H1 (cell line): ENCODE measurements around the gene AFTPH. TPM values are rescaled to one million over a fixed set of nuclear protein-coding genes. Genes with fewer than 3 reads are reported as not detected.

Source experiments
- CTCF ChIA-PET: fragments of 300-600 bp; sonication (Branson Sonifier 250); formaldehyde crosslinking; loops from one replicate; lab custom pipeline; 2021; ENCODE audit not compliant: partially characterized antibody; lab: Charles Lee
- POLR2A ChIA-PET: fragments of 300-600 bp; sonication (Branson Sonifier 250); formaldehyde crosslinking; loops from one replicate; lab custom pipeline; 2021; ENCODE audit warnings: inconsistent platforms; ENCODE audit not compliant: partially characterized antibody; lab: Charles Lee
- DNase-seq, 2 experiments: peaks; one replicate each; pipeline versions ENCODE4 v3.0.0 to v3.0.0-alpha.2; 2010 to 2022; ENCODE audit warnings: low spot score in 2 of 2, low read depth in 1 of 2, mixed read lengths in 1 of 2
- FAIRE-seq: peaks from 2 replicates; lab custom pipeline; 2011; peaks lifted over from hg19 to GRCh38; lab: Jason Lieb, UNC
- H2AFZ ChIP-seq: 2 replicates; pipeline ENCODE4 v1.8.1; 2012; ENCODE audit warnings: low read length, inconsistent platforms
- H2AK5ac ChIP-seq: 2 replicates; pipeline ENCODE4 v1.6.1; 2013; ENCODE audit warnings: low read depth, low read length
- H2BK120ac ChIP-seq: replicated peaks from 2 replicates; pipeline ENCODE3; 2013; ENCODE audit warnings: low read depth, low read length, inconsistent platforms
- H2BK12ac ChIP-seq: 2 replicates; pipeline ENCODE4 v1.6.1; 2013; ENCODE audit warnings: low read depth, low read length
- H2BK15ac ChIP-seq: 2 replicates; pipeline ENCODE4 v1.6.1; 2013; ENCODE audit warnings: low read length
- H2BK20ac ChIP-seq: 2 replicates; pipeline ENCODE4 v1.6.1; 2013; ENCODE audit warnings: low read length
- H2BK5ac ChIP-seq: 2 replicates; pipeline ENCODE4 v1.6.1; 2013; ENCODE audit warnings: low read depth, low read length
- H3K14ac ChIP-seq: 2 replicates; pipeline ENCODE4 v1.6.1; 2013; ENCODE audit warnings: inconsistent platforms; ENCODE audit not compliant: insufficient read length
- H3K18ac ChIP-seq: 2 replicates; pipeline ENCODE4 v1.6.1; 2013; ENCODE audit warnings: low read length; ENCODE audit errors: extremely low read depth
- H3K23ac ChIP-seq: 2 replicates; pipeline ENCODE4 v1.6.1; 2013; ENCODE audit warnings: inconsistent platforms; ENCODE audit not compliant: insufficient read length
- H3K23me2 ChIP-seq: 2 replicates; pipeline ENCODE4 v1.6.1; 2013; ENCODE audit warnings: low read depth, low read length
- H3K27ac ChIP-seq: 2 replicates; pipeline ENCODE4 v1.6.1; 2011; ENCODE audit warnings: low read depth, low read length, inconsistent platforms
- H3K27me3 ChIP-seq, 4 experiments: replicated peaks in 1 of 4; 1 replicate in 1 of 4; 2 replicates in 3 of 4; pipeline versions ENCODE4 v1.6.1 to v1.8.1; 2011 to 2013; ENCODE audit warnings: low read length in 3 of 4, mild to moderate bottlenecking in 3 of 4, inconsistent platforms in 2 of 4, mixed read lengths in 2 of 4, moderate library complexity in 1 of 4; ENCODE audit not compliant: control insufficient read depth in 3 of 4, insufficient read depth in 3 of 4; ENCODE audit errors: extremely low read depth in 1 of 4
- H3K36me3 ChIP-seq, 4 experiments: 2 replicates each; pipeline versions ENCODE4 v1.6.1 to v1.8.1; 2011 to 2013; ENCODE audit warnings: mild to moderate bottlenecking in 4 of 4, low read length in 3 of 4, moderate library complexity in 2 of 4, control low read depth in 1 of 4, inconsistent platforms in 1 of 4; ENCODE audit not compliant: insufficient read depth in 4 of 4, control insufficient read depth in 2 of 4
- H3K4ac ChIP-seq: replicated peaks from 2 replicates; pipeline ENCODE3; 2013; ENCODE audit warnings: low read length, low read depth, mixed read lengths, inconsistent platforms; ENCODE audit not compliant: insufficient read length
- H3K4me1 ChIP-seq, 4 experiments: replicated peaks in 1 of 4; 1 replicate in 1 of 4; 2 replicates in 3 of 4; pipeline versions ENCODE4 v1.6.1 to v1.8.1; 2011 to 2013; ENCODE audit warnings: low read length in 3 of 4, inconsistent platforms in 2 of 4, mixed read lengths in 1 of 4; ENCODE audit not compliant: insufficient read depth in 4 of 4, control insufficient read depth in 3 of 4
- H3K4me2 ChIP-seq, 2 experiments: 2 replicates each; pipeline versions ENCODE4 v1.6.1 to v1.8.1; 2011 to 2013; ENCODE audit warnings: low read depth in 2 of 2, low read length in 2 of 2, control low read depth in 1 of 2, inconsistent platforms in 1 of 2, mild to moderate bottlenecking in 1 of 2; ENCODE audit not compliant: insufficient read depth in 1 of 2
- H3K4me3 ChIP-seq, 4 experiments: fragments of 200-600, 300-600 bp in 1 of 4; sonication (generic), shearing (Covaris generic), sonication (Bioruptor Twin) in 1 of 4; 2 replicates each; pipeline versions ENCODE4 v1.5.1 to v1.8.1; 2011 to 2016; ENCODE audit warnings: low read length in 4 of 4, low read depth in 3 of 4, control low read depth in 2 of 4, inconsistent platforms in 2 of 4, mild to moderate bottlenecking in 2 of 4, mixed read lengths in 1 of 4, moderate library complexity in 1 of 4; ENCODE audit not compliant: insufficient read depth in 2 of 4; ENCODE audit errors: extremely low read depth in 1 of 4
- H3K56ac ChIP-seq: replicated peaks from 2 replicates; pipeline ENCODE3; 2013; ENCODE audit warnings: low read depth, mild to moderate bottlenecking, mixed read lengths, low read length, inconsistent platforms; ENCODE audit not compliant: insufficient read length
- H3K79me1 ChIP-seq: 2 replicates; pipeline ENCODE4 v1.6.1; 2013; ENCODE audit warnings: low read depth, low read length, control low read depth
- H3K79me2 ChIP-seq, 2 experiments: 2 replicates each; pipeline versions ENCODE4 v1.6.1 to v1.8.1; 2012 to 2013; ENCODE audit warnings: low read length in 2 of 2, mild to moderate bottlenecking in 2 of 2, inconsistent platforms in 1 of 2; ENCODE audit not compliant: insufficient read depth in 2 of 2, control insufficient read depth in 1 of 2
- H3K9ac ChIP-seq, 4 experiments: replicated peaks in 1 of 4; 1 replicate in 1 of 4; 2 replicates in 3 of 4; pipeline versions ENCODE4 v1.6.1 to v1.8.1; 2011 to 2013; ENCODE audit warnings: low read depth in 3 of 4, low read length in 3 of 4, control low read depth in 2 of 4, mild to moderate bottlenecking in 2 of 4, moderate library complexity in 2 of 4, inconsistent platforms in 1 of 4; ENCODE audit errors: extremely low read depth in 1 of 4
- H3K9me3 ChIP-seq, 2 experiments: 2 replicates each; pipeline versions ENCODE4 v1.6.1 to v1.8.1; 2012 to 2013; ENCODE audit warnings: mild to moderate bottlenecking in 2 of 2, moderate library complexity in 2 of 2, control low read depth in 1 of 2, inconsistent platforms in 1 of 2, low read depth in 1 of 2, low read length in 1 of 2, mixed read lengths in 1 of 2; ENCODE audit not compliant: insufficient read depth in 2 of 2
- H4K20me1 ChIP-seq, 2 experiments: replicated peaks in 1 of 2; 2 replicates each; pipeline versions ENCODE3 to v1.8.1; 2011 to 2013; ENCODE audit warnings: inconsistent platforms in 2 of 2, low read length in 2 of 2, mild to moderate bottlenecking in 1 of 2; ENCODE audit not compliant: insufficient read depth in 2 of 2, control insufficient read depth in 1 of 2
- H4K5ac ChIP-seq: 2 replicates; pipeline ENCODE4 v1.6.1; 2013; ENCODE audit warnings: low read length, low read depth, mixed read lengths, inconsistent platforms; ENCODE audit not compliant: insufficient read length
- H4K8ac ChIP-seq: 2 replicates; pipeline ENCODE4 v1.8.0; 2013; ENCODE audit warnings: mild to moderate bottlenecking, moderate library complexity, low read length, inconsistent platforms; ENCODE audit not compliant: insufficient read depth; ENCODE audit errors: extremely low read depth
- H4K91ac ChIP-seq: replicated peaks from 2 replicates; pipeline ENCODE3; 2013; ENCODE audit warnings: low read length, mixed read lengths, inconsistent platforms; ENCODE audit not compliant: insufficient read length
- GABPA ChIP-seq: IDR thresholded peaks from 2 replicates; pipeline ENCODE4 v1.6.1; 2011; ENCODE audit warnings: mild to moderate bottlenecking, low read length, moderate library complexity, borderline replicate concordance; ENCODE audit not compliant: insufficient read depth
- GTF2F1 ChIP-seq: IDR thresholded peaks from 2 replicates; pipeline ENCODE4 v1.6.1; 2012; ENCODE audit warnings: low read depth, low read length, improper control_type of control experiment, borderline replicate concordance
- JUN ChIP-seq: IDR thresholded peaks from 2 replicates; pipeline ENCODE4 v1.6.1; 2011; ENCODE audit warnings: low read depth, mild to moderate bottlenecking, improper control_type of control experiment, low read length
- KDM4A ChIP-seq: IDR thresholded peaks from one replicate; pipeline ENCODE4 v1.7.1; 2012; ENCODE audit warnings: low read depth, mild to moderate bottlenecking, moderate library complexity, low read length, inconsistent platforms; ENCODE audit not compliant: severe bottlenecking
- NANOG ChIP-seq: IDR thresholded peaks from 2 replicates; pipeline ENCODE4 v1.6.1; 2011; ENCODE audit warnings: low read length, low read depth, mild to moderate bottlenecking, inconsistent platforms; ENCODE audit not compliant: insufficient read depth, poor library complexity, severe bottlenecking
- PHF8 ChIP-seq: fragments of 200-600 bp; sonication (generic); conservative IDR thresholded peaks from 2 replicates; pipeline ENCODE4 v1.7.1; 2012; ENCODE audit warnings: low read depth, mild to moderate bottlenecking, inconsistent platforms, low read length, moderate library complexity
- SAP30 ChIP-seq: fragments of 300-600 bp; sonication (generic); IDR thresholded peaks from 2 replicates; pipeline ENCODE4 v1.7.1; 2012; ENCODE audit warnings: low read length, moderate library complexity, mild to moderate bottlenecking, inconsistent platforms; ENCODE audit not compliant: insufficient read depth, insufficient replicate concordance
- SIN3A ChIP-seq, 2 experiments: IDR thresholded peaks in 1 of 2; conservative IDR thresholded peaks in 1 of 2; 2 replicates each; pipeline ENCODE4 v1.6.1; 2011 to 2012; ENCODE audit warnings: low read length in 2 of 2, improper control_type of control experiment in 1 of 2, low read depth in 1 of 2, mild to moderate bottlenecking in 1 of 2
- USF2 ChIP-seq: IDR thresholded peaks from 2 replicates; pipeline ENCODE4 v1.6.1; 2011; ENCODE audit warnings: low read length, improper control_type of control experiment
- WGBS, 2 experiments: shearing (Covaris generic) in 1 of 2; methylation state at CpG; one replicate each; pipeline versions ENCODE4 v1.1.6 to v1.1.7; 2013 to 2015; ENCODE audit warnings: low lambda C conversion rate in 2 of 2, mixed read lengths in 2 of 2, inconsistent platforms in 1 of 2, low coverage in 1 of 2, missing lambda C conversion rate in 1 of 2; ENCODE audit not compliant: insufficient replicate concordance in 2 of 2, insufficient coverage in 1 of 2, insufficient read length in 1 of 2; ENCODE audit errors: extremely low coverage in 1 of 2, missing lambda C conversion rate in 1 of 2; 5-methylcytosine and 5-hydroxymethylcytosine counted together
- polyA plus RNA-seq, 7 experiments: library from polyadenylated mRNA; depleted of rRNA in 3 of 7; stranded (reverse) in 5 of 7; unstranded in 2 of 7; fragments of >200 nt in 5 of 7; fragments of 200-250 nt in 2 of 7; gene quantifications; 1 replicate in 5 of 7; 2 replicates in 1 of 7; 4 replicates in 1 of 7; pipeline versions ENCODE4 v1.2.1 to v1.2.3, GENCODE V29; 2011 to 2013; ENCODE audit warnings: missing spikeins in 2 of 7, mixed read lengths in 2 of 7
- total RNA-seq: library from RNA; stranded (reverse); fragmentation: NEBNext Ultra II Directional; extraction: Animal tissue kit (Norgen Biotek cat#: 25700); gene quantifications from 2 replicates; pipeline ENCODE4 v1.2.1, GENCODE V29; 2021

AFTPH gene
- total and polyA plus RNA-seq, 2 of the 8 experiments (the other 6 are each of a cell fraction or from before 2014, with no cell fraction given) = 7.3 to 15.0 TPM

GRCh38 chr2:64601785-64602391, 77.8 kb downstream of the AFTPH start:
- no peaks in the 10 kb centered on the region for H3K23me2 ChIP-seq
- no peak overlapping the region for H2BK20ac ChIP-seq
- H4K5ac ChIP-seq = no peak overlapping the region
- H2BK120ac ChIP-seq = no peak overlapping the region
- no peak overlapping the region for H4K91ac ChIP-seq
- no peak overlapping the region for H2BK15ac ChIP-seq
- no peak overlapping the region for H3K56ac ChIP-seq
- no peaks in the 10 kb centered on the region for H3K79me1 ChIP-seq
- H2BK12ac ChIP-seq = no peak overlapping the region
- ChIA-PET CTCF (interaction anchor here (0.6 to 4.8 kb wide), 4 partner anchors 16 to 84 kb away, joined by 3 to 28 read pairs (median 4); no protein-coding TSS in a partner anchor), POLR2A (no interaction called here)
- H2AFZ ChIP-seq = no peak overlapping the region
- H3K36me3 ChIP-seq = no peaks in the 10 kb centered on the region
- H3K27ac ChIP-seq = no peak overlapping the region
- no peak overlapping the region for H4K8ac ChIP-seq
- H3K79me2 ChIP-seq = no peaks in the 10 kb centered on the region
- TF ChIP-seq JUN (no peak), GTF2F1 (no peak), KDM4A (no peak), NANOG (no peak), SIN3A (conservative IDR thresholded peaks at IDR 0.05 in 1 of 2, IDR thresholded peaks at IDR 0.05 in 1 of 2; ENCODE audit: low read depth in 1 of 2, low read length in 2 of 2) (no peak), SAP30 (no peak), PHF8 (no peak), USF2 (no peak), GABPA (no peak)
- no peak overlapping the region for H3K14ac ChIP-seq
- no peak overlapping the region for H3K18ac ChIP-seq
- peaks cover 0 to 8% (median 0%) of the 10 kb centered on the region in 4 experiments; a peak in 3 of 7 replicates for H3K4me1 ChIP-seq
- no peak overlapping the region for H3K23ac ChIP-seq
- 85% methylated on average over 12 of the region's 12 CpGs; no CpG with 5 or more reads in 1 of the 2 experiments for WGBS, 2 experiments
- H3K4me2 ChIP-seq = no peak overlapping the region
- no peak overlapping the region for H2AK5ac ChIP-seq
- DNase-seq (no peak), FAIRE-seq (no peak)
- no peaks in the 10 kb centered on the region for H3K27me3 ChIP-seq
- H3K4ac ChIP-seq = no peak overlapping the region
- H3K9ac ChIP-seq = no peak overlapping the region
- no peak overlapping the region for H3K4me3 ChIP-seq
- H4K20me1 ChIP-seq = no peaks in the 10 kb centered on the region
- 0 out of 4 replicates have a peak, but pooled peaks cover 0 to 2% of the 10 kb centered on the region in 2 experiments for H3K9me3 ChIP-seq
- no peak overlapping the region for H2BK5ac ChIP-seq
